Measurements from ENCODE around the gene SOX10.
"Not testable (repeated sequence)": the region's sequence is repeated elsewhere in the genome, so short reads cannot be mapped to it uniquely, and the experiment has no call there.

The SOX10 gene

GRCh38 chr22:37961062-37961461 is 23.3 kb downstream of the SOX10 start:
- no peak for DNase-seq (ENCODE audit: low read depth)

GRCh38 chr22:37959231-37959825 is 25.0 kb downstream of the SOX10 start:
- DNase-seq (ENCODE audit: low read depth): no peak

- DNase-seq (ENCODE audit: low read depth): no peak
These were observed 27.1 kb downstream of the SOX10 start for GRCh38 chr22:37957232-37957631.

- DNase-seq (ENCODE audit: low read depth): not testable (repeated sequence)
These were observed 28.4 kb downstream of the SOX10 start for GRCh38 chr22:37955825-37956397.

- DNase-seq (ENCODE audit: low read depth): no peak
These were observed 29.7 kb downstream of the SOX10 start for GRCh38 chr22:37954686-37955085.

- peak; percentile 88 for DNase-seq (ENCODE audit: low read depth)
These were observed 30.7 kb downstream of the SOX10 start, which contains the start of the genes C22orf23 and POLR2F for GRCh38 chr22:37953437-37954179. Gene C22orf23, minus strand, starts transcription at chr22:37953601. Its CDS starts 452 bp downstream, at chr22:37953149. Gene POLR2F, plus strand, starts transcription at chr22:37953699. Its CDS starts 89 bp downstream, at chr22:37953788.

GRCh38 chr22:37953062-37953436 is 31.3 kb downstream of the SOX10 start:
- no peak for DNase-seq (ENCODE audit: low read depth)

- not testable (repeated sequence) for DNase-seq (ENCODE audit: low read depth)
These were observed 31.7 kb downstream of the SOX10 start for GRCh38 chr22:37952629-37953028.

GRCh38 chr22:37951305-37951704 is 33.0 kb downstream of the SOX10 start:
- no peak for DNase-seq (ENCODE audit: low read depth)

- DNase-seq (ENCODE audit: low read depth): not testable (repeated sequence)
These were observed 37.1 kb downstream of the SOX10 start for GRCh38 chr22:37947142-37947795.

GRCh38 chr22:37944423-37944822 is 39.9 kb downstream of the SOX10 start:
- DNase-seq (ENCODE audit: low read depth): not testable (repeated sequence)

GRCh38 chr22:37943825-37944198 is 40.5 kb downstream of the SOX10 start:
- DNase-seq (ENCODE audit: low read depth): no peak

- no peak for DNase-seq (ENCODE audit: low read depth)
These were observed 41.1 kb downstream of the SOX10 start for GRCh38 chr22:37943136-37943824.

- DNase-seq (ENCODE audit: low read depth): no peak
These were observed 42.2 kb downstream of the SOX10 start for GRCh38 chr22:37942133-37942532.

- DNase-seq (ENCODE audit: low read depth): no peak
These were observed 43.5 kb downstream of the SOX10 start for GRCh38 chr22:37940698-37941376.

- DNase-seq (ENCODE audit: low read depth): peak; percentile 65
These were observed 50.5 kb downstream of the SOX10 start for GRCh38 chr22:37933711-37934376.

GRCh38 chr22:37932821-37933578 is 51.4 kb downstream of the SOX10 start:
- no peak for DNase-seq (ENCODE audit: low read depth)

- DNase-seq (ENCODE audit: low read depth): no peak
These were observed 52.0 kb downstream of the SOX10 start for GRCh38 chr22:37932401-37932800.

GRCh38 chr22:37931893-37932389 is 52.4 kb downstream of the SOX10 start:
- DNase-seq (ENCODE audit: low read depth): no peak

GRCh38 chr22:37930952-37931440 is 53.4 kb downstream of the SOX10 start:
- no peak for DNase-seq (ENCODE audit: low read depth)

Measured in stimulated activated CD8-positive, alpha-beta memory T cell treated with anti-CD3 and anti-CD28 coated beads, Interleukin-15, amount 100 ng/mL, for 24 hours (primary cell).